GM12873 (cell line): ENCODE data around the gene TSPAN18.

Experiments
- TF ChIP-seq, protein P1 (sequence below): IDR thresholded peaks from 2 replicates; pipeline ENCODE4 v1.5.1; 2012; ENCODE audit warnings: low read depth, mild to moderate bottlenecking, moderate library complexity, low read length, control low read depth; ENCODE audit not compliant: insufficient read depth; ENCODE audit errors: missing control alignments

The TSPAN18 gene

DNA sequence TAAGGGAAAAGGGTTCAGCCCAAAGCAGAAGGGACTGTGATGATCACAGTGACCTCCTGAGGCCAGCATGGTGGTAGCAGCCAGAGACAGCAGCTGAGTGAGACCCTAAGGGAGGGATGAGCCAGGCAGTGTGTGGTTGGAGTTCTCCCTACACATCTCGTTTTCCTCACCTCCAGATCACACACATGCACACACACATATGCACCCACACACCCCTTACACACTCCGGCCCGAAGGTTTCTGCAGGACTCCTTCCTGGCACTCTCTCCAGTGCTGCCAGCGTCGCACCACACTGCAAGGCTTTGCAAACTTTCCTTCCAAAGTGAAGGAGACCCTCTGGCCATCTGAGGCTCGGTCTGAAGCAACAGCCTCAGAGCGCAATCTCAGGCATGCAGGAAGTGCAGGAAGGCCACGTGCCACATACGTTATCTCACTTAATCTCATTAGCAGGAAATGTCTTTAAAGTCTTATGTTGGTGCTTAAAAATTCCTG, 250.8 kb downstream of the TSPAN18 start:
- TF ChIP-seq, protein P1, sequence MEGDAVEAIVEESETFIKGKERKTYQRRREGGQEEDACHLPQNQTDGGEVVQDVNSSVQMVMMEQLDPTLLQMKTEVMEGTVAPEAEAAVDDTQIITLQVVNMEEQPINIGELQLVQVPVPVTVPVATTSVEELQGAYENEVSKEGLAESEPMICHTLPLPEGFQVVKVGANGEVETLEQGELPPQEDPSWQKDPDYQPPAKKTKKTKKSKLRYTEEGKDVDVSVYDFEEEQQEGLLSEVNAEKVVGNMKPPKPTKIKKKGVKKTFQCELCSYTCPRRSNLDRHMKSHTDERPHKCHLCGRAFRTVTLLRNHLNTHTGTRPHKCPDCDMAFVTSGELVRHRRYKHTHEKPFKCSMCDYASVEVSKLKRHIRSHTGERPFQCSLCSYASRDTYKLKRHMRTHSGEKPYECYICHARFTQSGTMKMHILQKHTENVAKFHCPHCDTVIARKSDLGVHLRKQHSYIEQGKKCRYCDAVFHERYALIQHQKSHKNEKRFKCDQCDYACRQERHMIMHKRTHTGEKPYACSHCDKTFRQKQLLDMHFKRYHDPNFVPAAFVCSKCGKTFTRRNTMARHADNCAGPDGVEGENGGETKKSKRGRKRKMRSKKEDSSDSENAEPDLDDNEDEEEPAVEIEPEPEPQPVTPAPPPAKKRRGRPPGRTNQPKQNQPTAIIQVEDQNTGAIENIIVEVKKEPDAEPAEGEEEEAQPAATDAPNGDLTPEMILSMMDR: peak; percentile 16

DNA sequence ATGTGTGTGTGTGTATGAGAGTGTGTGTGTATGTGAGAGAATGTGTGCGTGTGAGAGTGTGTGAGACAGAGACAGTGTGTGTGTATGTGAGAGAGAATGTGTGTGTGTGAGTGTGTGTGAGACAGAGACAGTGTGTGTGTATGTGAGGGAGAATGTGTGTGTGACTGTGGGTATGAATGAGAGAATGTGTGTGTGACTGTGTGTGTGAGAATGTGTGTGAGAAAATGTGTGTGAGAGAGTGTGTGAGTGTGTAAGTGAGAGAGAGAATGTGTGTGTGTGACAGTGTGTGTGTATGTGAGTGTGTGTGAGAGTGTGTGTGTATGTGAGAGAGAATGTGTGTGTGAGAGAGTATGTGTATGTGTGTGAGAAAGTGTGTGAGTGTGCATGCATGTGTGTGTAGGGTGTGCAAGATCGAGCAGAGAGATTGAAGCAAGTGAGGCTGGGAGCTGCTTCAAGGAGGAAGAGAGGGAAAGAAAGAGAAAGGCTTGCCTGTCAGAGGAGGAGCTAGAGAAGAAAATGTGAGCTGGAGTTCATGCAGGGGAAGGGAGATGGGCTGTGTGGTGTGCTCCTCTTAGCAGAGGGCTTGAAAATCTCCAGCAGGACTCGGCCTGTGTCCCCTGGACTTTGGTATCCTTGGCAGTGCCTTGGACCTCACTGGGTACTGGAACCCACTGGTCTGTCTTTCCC, 251.7 kb downstream of the TSPAN18 start:
- TF ChIP-seq, protein P1: no peak

DNA sequence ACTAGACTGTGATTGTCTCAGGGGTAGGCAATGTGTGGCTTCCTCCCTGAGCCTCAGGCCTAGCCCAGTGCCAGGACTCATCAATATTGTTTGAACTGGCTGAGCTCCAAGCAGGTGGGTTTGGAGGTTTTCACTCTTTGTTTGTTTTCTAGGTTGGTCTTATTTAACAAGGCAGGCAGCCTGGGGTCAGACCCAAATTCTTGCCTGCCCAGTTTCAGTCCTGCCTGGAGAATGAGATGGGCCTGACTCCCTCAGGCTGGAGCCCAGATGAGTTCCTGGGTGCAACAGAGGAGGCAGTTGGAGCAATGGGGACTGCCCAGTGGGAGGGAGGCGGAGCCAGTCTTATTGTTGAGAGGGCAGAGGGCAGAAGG, 252.2 kb downstream of the TSPAN18 start:
- TF ChIP-seq, protein P1: no peak

DNA sequence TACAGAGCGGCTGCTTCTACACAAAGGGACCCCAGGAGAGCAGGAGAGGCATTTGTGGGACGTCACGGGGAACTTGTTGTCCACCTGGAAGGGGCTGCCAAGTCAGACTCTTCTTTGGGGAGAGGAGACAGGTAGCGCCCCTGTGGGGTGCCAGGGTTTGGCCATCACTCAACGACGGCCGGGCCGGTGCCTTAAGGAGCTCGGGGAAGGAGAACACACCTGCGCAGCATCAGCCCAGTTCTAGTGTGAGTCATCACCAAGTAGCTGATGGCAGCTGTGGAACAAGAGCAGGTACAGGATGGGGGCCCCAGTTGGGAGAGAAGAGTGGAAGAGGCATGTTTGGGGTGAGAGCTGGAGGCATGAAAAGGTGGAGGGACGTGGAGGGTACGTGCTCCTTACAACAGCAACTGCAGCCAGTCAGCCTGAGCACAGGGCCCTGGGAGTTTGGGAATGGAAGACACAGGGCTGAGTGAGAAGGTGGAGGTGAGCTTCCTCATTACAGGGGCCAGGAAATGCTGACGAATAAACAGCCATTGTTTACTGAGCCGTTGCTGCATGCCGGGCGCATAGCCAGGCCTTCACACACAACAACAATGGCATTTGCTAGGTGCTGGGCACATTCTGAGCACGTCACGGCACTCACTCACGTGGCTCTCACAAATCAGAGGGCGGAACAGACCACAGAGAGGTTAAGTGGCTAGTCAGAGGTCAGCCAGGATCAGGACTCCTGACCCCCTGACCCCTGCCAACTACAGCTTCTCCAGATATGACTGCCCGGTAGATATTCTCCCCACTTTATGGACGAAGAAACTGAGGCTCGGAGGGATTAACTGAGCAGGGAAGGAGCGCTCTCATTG, 253.0 kb downstream of the TSPAN18 start:
- TF ChIP-seq, protein P1: no peak

DNA sequence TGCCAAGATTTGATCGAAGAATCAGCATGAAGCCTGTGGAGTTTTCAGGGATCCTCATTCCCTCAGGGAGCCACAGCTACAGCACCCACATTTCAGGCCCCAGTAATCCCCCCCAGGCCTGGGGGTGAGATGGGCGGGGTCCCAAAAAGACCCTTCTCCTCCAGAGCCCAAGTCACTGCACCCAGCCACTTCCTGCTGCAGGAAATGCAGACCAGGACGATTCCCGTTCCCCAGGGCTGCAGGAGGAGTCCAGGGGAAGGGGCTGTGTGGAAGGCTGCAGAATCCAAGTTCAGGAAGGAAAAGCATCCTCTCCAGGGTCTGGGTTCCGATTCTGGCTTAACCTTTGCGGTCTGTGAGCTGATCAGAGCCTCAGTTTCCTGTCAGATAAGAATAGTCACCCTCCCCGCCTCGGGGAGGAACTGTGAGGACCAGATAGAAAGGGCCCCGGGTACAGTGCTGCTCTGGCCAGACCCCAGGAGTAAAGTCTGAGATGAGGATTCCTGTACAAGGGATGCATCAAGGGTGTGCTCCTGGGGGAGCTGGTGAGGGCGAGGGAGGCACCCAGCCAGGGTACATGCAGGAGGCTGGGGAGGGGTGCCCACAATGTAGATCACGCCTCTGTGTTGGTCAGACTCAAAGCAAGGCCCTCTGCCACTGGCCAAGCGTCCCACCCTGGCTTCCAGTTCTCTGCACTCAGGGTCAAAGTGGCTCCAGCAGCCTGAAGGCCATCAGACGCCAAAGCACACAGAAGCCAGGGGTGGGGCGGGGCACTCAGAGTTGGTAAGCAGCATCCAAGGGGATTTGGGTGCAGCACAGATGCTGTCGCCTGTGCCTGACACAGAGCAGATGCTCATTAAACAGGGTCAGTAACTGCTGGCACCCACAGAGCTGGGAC, 254.0 kb downstream of the TSPAN18 start:
- TF ChIP-seq, protein P1: no peak
